ENCODE measurements around the gene GRIP2.

GRIP2 gene

GRCh38 chr3:14463330-14464140 is 76.6 kb downstream of the GRIP2 start:
- DNase-seq: no peak

- DNase-seq: no peak
Observed at GRCh38 chr3:14462738-14463137, 77.4 kb downstream of the GRIP2 start.

- DNase-seq: peak; percentile 71
Observed at GRCh38 chr3:14461748-14462324, 78.3 kb downstream of the GRIP2 start.

- no peak for DNase-seq
Observed at GRCh38 chr3:14461006-14461747, 79.0 kb downstream of the GRIP2 start.

- DNase-seq: no peak
Observed at GRCh38 chr3:14460342-14461005, 79.7 kb downstream of the GRIP2 start.

- DNase-seq: no peak
Observed at GRCh38 chr3:14459787-14460186, 80.4 kb downstream of the GRIP2 start.

- DNase-seq: no peak
Observed at GRCh38 chr3:14459384-14459783, 80.8 kb downstream of the GRIP2 start.

- DNase-seq: no peak
Observed at GRCh38 chr3:14458434-14459275, 81.5 kb downstream of the GRIP2 start.

GRCh38 chr3:14457999-14458398 is 82.1 kb downstream of the GRIP2 start:
- no peak for DNase-seq

- DNase-seq: no peak
Observed at GRCh38 chr3:14457481-14457880, 82.7 kb downstream of the GRIP2 start.

- DNase-seq: no peak
Observed at GRCh38 chr3:14456794-14457193, 83.3 kb downstream of the GRIP2 start.

- DNase-seq: no peak
Observed at GRCh38 chr3:14455571-14456317, 84.4 kb downstream of the GRIP2 start.

- DNase-seq: no peak
Observed at GRCh38 chr3:14454639-14455310, 85.4 kb downstream of the GRIP2 start.

GRCh38 chr3:14453876-14454638 is 86.1 kb downstream of the GRIP2 start:
- no peak for DNase-seq

GRCh38 chr3:14452740-14453710 is 87.1 kb downstream of the GRIP2 start:
- no peak for DNase-seq

- no peak for DNase-seq
Observed at GRCh38 chr3:14451844-14452739, 88.0 kb downstream of the GRIP2 start.

GRCh38 chr3:14450922-14451606 is 89.1 kb downstream of the GRIP2 start:
- no peak for DNase-seq

All from hematopoietic multipotent progenitor cell treated with erythropoietin and hydrocortisone succinate and interleukin-3 and kit ligand, for 6 days (in vitro differentiated cells).